GM10248 (cell line): ENCODE data around the gene SEL1L2.

Experiments
- CTCF ChIA-PET: fragments of 300-600 bp; sonication (Branson Sonifier 250); formaldehyde crosslinking; extraction: SDS; loops from one replicate; lab custom pipeline; 2021; ENCODE audit warnings: antibody characterized with exemption; lab: Yijun Ruan, JAX
- POLR2A ChIA-PET: fragments of 350-650 bp; sonication (Branson Sonifier 250); formaldehyde crosslinking; extraction: SDS; loops from one replicate; lab custom pipeline; 2020; ENCODE audit warnings: antibody characterized with exemption; lab: Yijun Ruan, JAX
- DNase-seq: peaks from one replicate; pipeline ENCODE4 v3.0.0; 2012; ENCODE audit errors: extremely low spot score
- TF ChIP-seq, protein P1 (sequence below): IDR thresholded peaks from 2 replicates; pipeline ENCODE4 v1.5.1; 2012; ENCODE audit warnings: mild to moderate bottlenecking, low read depth; ENCODE audit errors: extremely low read depth, missing control alignments, control extremely low read depth

Gene SEL1L2

DNA sequence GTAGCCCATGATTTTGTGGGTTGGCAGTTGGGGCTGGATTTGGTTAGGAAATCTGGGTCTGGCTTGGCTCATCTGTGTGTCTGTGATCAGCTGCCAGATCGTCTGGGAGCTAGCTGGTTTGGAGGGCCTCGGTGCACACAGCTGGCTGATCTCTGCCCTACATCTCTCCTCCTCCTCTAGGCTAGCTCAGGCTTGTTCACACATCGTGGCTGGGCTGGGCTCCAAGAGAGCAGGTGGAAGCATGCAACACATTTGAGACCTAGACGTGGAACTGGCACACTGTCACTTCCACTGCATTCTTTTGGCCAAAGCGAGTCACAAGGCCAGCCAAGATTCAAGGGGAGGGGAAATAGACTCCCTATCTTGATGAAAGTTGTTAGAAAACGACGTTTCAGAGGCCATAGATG, 189.7 kb downstream of the SEL1L2 start:
- CTCF ChIA-PET = interaction anchor here (1.2 to 1.9 kb wide), 3 partner anchors 9 to 18 kb away, joined by 3 to 5 read pairs (median 4); no protein-coding TSS in a partner anchor
- DNase-seq = no peak

DNA sequence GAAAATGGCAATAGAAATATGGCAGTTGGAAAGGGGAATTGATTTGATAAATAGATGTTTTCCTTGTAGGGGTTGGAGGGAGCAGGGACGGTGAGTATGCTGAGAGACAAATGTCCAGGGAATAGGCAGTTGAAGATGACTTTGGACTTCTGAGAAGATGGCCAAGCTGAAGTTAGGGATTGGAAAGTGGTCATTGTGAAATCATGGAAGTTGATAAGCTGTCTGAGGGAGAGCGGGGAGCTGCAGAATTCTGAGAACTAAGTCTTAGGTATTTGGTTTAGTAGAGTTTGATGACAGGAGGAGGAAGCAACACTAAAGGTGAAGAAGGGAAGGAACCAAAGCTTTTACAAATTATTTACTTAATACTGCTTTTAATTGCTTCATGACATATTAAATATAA, 190.4 kb downstream of the SEL1L2 start:
- no peak for DNase-seq
- TF ChIP-seq, protein P1, sequence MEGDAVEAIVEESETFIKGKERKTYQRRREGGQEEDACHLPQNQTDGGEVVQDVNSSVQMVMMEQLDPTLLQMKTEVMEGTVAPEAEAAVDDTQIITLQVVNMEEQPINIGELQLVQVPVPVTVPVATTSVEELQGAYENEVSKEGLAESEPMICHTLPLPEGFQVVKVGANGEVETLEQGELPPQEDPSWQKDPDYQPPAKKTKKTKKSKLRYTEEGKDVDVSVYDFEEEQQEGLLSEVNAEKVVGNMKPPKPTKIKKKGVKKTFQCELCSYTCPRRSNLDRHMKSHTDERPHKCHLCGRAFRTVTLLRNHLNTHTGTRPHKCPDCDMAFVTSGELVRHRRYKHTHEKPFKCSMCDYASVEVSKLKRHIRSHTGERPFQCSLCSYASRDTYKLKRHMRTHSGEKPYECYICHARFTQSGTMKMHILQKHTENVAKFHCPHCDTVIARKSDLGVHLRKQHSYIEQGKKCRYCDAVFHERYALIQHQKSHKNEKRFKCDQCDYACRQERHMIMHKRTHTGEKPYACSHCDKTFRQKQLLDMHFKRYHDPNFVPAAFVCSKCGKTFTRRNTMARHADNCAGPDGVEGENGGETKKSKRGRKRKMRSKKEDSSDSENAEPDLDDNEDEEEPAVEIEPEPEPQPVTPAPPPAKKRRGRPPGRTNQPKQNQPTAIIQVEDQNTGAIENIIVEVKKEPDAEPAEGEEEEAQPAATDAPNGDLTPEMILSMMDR = no peak
- POLR2A ChIA-PET = no interaction called here
- CTCF ChIA-PET = interaction anchor here (1.2 to 4.2 kb wide), 4 partner anchors 9 to 19 kb away, joined by 3 to 22 read pairs (median 4); no protein-coding TSS in a partner anchor

More for the DNA sequence above, 189.7 kb downstream of the SEL1L2 start:
- TF ChIP-seq, protein P1 = no peak
- POLR2A ChIA-PET = no interaction called here
